ENCODE results near the gene SIVA1.

Gene SIVA1

GRCh38 chr14:104735830-104736642 lies 16.9 kb upstream of the SIVA1 start:
- peak in 1 of 2 donors; percentile 20 for DNase-seq

GRCh38 chr14:104738375-104739019 lies 14.4 kb upstream of the SIVA1 start:
- no peak for DNase-seq

GRCh38 chr14:104739026-104739425 lies 13.9 kb upstream of the SIVA1 start:
- DNase-seq = no peak

GRCh38 chr14:104739546-104740516 lies 13.1 kb upstream of the SIVA1 start:
- DNase-seq = no peak

GRCh38 chr14:104741108-104741802 lies 11.7 kb upstream of the SIVA1 start:
- DNase-seq = no peak

- no peak for DNase-seq
Measured at GRCh38 chr14:104741803-104742251, 11.1 kb upstream of the SIVA1 start.

GRCh38 chr14:104742586-104743455 lies 10.1 kb upstream of the SIVA1 start:
- DNase-seq = no peak

GRCh38 chr14:104743461-104744380 lies 9.2 kb upstream of the SIVA1 start:
- no peak for DNase-seq

GRCh38 chr14:104744484-104744883 lies 8.5 kb upstream of the SIVA1 start:
- DNase-seq = no peak

GRCh38 chr14:104745431-104745830 lies 7.5 kb upstream of the SIVA1 start:
- DNase-seq = no peak

- DNase-seq = no peak
Measured at GRCh38 chr14:104746071-104746545, 6.8 kb upstream of the SIVA1 start.

GRCh38 chr14:104746934-104747481 lies 5.9 kb upstream of the SIVA1 start:
- DNase-seq = no peak

GRCh38 chr14:104747876-104748275 lies 5.1 kb upstream of the SIVA1 start:
- DNase-seq = no peak

- DNase-seq = no peak
Measured at GRCh38 chr14:104749111-104749649, 3.8 kb upstream of the SIVA1 start.

GRCh38 chr14:104750056-104750752 lies 2.7 kb upstream of the SIVA1 start:
- no peak for DNase-seq

GRCh38 chr14:104750753-104751057 lies 2.2 kb upstream of the SIVA1 start:
- DNase-seq = peak in 1 of 2 donors; percentile 15

- DNase-seq = no peak
Measured at GRCh38 chr14:104751539-104752422, 1.2 kb upstream of the SIVA1 start.

- no peak for DNase-seq
Measured at GRCh38 chr14:104752423-104752734, 568 bp upstream of the SIVA1 start.
